Activated CD4-positive, alpha-beta T cell treated with anti-CD3 and anti-CD28 coated beads, Interleukin-2, amount 50 U/mL, for 4 hours (primary cell): ENCODE data around the gene FILIP1L.
"Not testable (repeated sequence)": the region's sequence is repeated elsewhere in the genome, so short reads cannot be mapped to it uniquely, and the experiment has no call there.

Source experiments
- DNase-seq, 2 experiments: peaks; one replicate each; pipeline ENCODE4 v3.0.0-alpha.2; 2020

FILIP1L gene

DNA sequence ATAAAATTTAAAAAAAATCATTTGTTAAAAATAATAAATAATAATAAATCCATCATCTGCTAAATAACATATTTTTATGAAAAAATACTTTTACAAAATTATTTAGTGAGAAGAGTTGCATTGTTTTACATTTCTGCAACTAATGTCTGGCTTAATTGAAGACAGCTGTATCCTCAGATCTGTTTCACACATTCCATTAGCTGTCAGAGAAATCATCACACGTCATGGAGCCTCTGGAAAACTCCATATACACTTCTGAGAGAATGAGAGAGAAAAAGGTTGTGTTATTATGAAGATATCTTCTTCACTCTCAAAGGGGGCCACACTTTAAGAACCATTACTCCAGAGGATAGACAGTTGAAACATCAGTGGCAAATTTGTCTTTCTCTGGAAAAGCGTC lies 255.8 kb downstream of the FILIP1L start:
- no peak for DNase-seq

DNA sequence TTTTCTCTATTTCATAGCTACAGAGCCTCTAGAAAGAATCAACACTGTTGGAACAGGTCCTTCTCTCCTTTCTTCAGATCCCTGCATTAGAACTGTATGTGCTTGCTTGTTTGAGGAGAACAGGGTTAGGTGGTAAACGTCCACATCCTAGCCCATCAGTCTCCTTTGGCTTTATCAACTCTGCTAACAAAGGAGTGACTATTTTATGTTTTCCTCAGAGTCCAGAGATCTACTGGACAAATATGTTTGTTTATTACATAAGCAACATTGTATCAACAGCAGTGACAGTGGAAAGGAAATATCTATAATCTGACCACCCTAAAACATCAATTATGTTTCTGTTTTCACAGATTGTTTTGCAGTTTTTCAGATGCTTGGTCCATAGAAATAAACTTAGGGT lies 257.0 kb downstream of the FILIP1L start:
- no peak for DNase-seq

DNA sequence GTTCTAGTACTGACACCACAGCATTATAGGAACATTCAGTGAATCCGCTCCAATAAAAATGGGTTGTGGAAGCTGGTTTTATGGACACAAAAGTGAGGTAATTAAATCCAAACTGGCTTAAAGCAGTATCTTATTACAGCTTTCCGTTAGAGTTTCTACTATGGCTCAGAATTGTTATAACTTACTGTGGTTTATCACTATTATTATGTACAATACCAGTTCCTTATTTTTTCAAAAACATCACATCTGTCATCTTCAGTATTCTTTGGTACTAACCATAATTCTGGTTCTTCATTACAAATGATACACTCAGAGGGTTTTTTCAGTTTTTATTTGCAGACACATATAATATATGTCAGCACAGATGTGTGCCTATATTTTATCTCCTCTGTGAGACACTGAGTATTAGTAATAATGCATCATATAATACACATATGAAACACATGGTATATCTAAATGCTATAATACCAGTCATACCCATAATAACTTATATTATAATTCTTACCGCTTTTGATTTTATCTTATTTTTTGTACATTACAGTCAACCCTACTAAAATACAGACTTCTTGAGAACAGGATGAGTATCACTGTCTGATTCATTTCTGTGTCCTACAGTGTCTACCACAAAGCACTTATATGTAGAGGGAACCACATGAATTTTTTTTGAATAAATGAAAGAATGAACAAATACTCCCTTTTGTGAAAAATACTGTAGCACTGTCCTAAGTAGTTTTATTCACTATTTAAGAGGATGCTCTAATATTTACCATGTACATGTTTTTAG lies 257.7 kb downstream of the FILIP1L start:
- no peak for DNase-seq

DNA sequence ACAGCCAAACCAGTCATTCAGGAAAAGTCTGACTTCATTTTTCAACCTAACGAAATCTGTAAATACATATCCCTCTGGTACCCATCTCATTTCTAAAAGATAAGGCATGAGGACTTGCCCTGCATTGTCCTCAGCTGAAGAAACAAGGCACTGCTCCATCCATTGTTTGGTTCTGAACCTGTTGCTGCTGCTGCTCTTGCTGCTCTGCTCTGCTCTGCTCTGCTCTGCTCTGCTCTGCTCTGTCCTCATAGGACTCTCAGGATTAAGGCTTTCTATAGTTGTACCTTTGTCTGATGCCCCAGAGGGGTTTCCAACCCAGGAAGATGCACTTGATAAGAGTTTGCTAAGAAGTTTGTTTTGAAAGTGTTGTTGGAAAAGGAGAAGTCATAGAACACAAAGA lies 258.4 kb downstream of the FILIP1L start:
- no peak for DNase-seq

DNA sequence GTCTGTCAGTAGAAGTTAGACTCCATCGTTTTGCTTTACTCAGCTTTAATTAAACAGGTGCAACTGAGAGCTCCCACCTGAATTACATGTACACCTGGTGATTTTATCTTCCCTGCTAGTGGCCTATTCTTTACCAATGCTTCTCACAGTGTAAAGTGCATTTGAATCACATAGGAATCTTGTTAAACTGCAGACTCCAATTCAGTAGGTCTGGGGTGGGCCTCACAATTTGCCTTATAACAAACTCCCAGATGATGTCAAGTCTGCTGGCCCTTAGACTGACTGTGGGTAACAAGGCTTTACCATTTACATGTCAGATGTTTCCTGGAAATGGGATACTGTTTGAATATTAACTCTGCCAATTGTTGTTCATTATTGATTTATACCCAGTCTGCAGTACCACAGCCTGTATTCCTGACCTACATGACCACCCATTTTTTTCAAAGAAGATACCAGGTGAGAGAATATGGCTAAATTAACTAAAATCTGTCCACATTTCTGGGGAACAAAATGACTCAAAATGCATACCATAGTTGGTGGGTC lies 259.5 kb downstream of the FILIP1L start:
- DNase-seq, result no peak

DNA sequence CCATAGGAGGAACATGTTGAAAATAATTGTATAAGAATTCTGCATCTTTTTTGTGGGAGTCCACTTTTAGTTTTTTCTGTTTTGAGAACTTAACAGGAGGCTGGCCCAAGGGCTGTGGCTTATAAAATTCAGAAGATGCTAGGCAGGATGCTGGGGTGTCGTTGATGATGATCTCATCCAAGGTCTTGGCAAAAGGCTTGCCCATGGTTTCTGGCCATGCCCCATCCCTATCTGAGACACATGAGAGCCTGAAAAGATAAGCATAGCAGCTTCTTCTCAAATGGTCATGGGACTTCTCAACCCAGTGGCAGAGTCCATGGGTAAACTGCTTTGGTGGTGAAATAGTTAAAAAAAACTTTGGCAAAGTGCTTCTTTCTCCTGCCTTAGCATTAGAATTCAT lies 261.4 kb downstream of the FILIP1L start:
- DNase-seq, result no peak

DNA sequence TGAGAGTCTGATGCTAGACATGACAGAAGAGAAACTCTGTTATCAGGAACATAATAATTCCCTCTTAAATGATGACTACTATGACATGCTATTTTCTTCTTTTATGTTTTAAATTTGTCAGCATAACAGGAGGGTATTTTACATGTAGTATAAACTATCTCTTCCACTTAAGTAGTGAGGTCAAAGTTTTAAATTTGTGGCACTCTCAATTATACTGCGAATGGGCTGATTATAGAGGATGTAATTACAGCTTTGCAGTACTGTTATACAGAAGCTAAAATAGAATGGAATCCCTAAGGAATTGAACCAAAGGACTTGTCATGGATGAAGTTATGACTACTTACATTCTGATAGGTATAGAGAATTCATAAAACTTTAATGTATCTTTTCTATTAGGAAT lies 262.3 kb downstream of the FILIP1L start:
- DNase-seq, result no peak

DNA sequence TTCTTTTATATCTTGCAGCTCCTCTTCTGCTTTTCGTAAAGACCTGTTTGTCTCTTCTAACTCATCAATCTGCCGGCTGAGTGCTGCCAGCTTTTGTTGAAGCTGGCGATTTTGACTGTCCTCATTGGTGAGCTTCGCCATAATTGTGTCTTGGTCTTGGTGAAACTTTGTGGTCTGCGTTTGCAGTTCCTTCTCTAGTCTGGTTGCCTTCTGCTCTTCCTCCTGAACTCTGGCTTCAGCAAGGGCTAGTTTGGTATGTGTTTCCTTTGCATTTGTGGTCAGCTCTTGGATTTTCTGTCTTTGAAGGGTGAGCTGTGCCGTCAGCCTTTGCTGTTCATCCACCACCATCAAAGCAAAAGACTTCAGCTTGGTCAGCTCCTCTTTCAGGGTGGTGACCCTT lies 263.7 kb downstream of the FILIP1L start:
- DNase-seq, result no peak

DNA sequence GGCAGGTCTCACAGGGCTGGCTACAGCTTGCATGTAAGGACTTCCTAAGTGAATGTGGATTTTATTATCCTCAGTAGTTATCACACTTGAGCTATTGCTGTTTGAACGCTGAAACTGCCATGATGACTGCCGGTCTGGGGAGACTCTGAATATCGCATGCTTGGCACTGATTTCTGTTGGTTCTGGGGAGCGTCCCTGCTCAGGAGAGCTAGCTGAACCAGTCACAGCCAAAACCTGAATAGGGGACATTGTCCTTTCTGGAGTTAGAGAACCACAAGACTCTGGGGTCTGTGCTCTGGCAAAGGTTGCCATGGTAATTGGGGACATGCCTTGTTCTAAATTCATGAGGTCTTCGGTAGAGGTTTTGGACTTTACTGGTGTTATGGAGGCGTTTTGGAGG lies 265.9 kb downstream of the FILIP1L start:
- DNase-seq, result no peak

DNA sequence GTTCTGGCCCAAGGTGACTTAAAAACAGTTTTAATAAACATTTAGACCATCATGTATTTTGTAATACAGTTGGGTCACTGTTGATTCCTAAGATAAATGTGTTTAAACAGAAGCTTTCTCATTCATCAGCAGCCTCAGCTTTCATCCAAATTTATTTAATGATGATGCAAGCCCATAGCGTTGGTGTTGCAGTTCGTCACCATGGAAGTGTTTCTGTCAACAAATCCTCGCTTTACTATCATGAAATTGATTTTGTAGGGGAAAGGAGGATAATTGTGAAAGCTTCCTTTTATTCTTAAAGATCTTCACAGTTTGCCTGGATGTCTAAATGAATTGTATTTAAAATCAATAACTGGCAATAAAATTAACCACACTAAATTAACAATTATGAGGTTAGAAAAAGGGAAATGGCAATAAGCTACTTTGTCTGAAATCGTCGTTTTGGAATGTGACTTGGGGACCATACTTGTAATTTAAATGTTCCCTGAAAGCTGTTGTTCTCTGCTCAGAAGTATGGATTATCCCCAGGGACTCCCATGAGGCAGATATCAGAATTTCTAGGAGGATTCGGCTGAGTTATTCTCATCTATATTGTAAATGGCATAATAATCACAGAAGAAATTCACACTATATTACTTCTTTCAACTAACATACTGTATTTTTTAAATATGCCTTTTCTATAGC lies 267.7 kb downstream of the FILIP1L start:
- no peak for DNase-seq

DNA sequence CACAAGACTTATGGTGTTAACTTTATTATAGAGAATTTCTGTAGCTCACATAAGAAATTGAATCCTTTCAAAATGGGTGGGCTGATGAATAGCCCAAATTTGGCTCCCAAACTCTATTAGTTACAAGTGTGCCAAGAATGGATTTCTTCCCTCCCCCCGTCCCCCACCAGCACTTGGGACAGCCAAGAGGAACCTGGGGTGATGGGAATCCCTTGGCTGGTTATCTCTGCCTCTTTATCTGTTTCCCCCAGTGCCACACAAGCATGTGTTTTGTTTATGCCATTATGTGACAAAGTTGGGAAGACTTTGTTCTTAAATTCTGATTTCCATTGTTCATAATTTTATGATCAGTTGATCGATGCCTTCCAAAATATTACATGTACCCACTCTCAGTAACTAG lies 268.3 kb downstream of the FILIP1L start:
- no peak for DNase-seq

DNA sequence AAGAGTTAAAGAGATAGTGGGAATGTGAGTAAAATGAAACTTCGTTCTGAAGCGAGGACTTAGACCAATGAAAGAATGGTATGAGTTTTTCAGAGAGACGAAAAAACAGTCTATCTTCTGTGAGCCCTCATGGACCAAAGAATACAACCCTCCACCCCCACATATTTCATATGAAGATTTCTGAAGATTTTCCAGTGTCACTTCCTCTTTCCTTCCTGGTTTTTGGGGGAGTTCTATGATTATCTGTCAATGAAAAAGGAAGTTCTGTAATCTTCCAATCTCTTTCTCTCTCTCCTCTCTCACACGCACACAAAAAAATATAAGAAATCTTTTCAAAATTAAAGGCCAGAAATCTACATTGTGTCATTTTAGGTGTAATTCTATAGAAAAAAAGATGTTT lies 269.0 kb downstream of the FILIP1L start:
- no peak for DNase-seq

DNA sequence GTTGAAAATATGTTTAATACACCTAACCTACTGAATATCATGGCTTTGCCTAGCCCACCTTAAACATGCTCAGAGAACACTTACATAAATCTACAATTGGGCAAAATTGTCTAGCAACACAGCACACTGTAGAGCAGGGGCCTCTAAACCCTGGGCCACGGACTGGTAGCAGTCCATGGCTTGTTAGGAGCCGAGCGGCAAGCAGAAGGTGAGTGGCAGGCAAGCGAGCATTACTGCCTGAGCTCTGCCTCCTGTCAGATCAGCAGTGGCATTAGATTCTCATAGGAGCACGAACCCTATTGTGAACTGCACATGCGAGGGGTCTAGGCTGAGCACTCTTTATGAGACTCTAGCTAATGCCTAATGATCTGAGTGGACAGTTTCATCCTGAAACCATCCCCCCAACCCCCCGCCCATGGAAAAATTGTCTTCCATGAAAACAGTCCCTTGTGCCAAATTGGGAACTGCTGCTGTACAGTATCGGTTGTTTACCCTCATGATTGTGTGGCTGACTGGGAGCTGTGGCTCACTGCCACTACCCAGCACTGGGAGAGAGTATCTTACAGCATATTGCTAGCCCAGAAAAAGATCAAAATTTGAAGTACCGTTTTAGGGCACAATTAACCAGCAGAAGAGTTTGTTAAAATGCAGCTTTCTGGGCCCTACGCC lies 270.6 kb downstream of the FILIP1L start:
- no peak for DNase-seq

DNA sequence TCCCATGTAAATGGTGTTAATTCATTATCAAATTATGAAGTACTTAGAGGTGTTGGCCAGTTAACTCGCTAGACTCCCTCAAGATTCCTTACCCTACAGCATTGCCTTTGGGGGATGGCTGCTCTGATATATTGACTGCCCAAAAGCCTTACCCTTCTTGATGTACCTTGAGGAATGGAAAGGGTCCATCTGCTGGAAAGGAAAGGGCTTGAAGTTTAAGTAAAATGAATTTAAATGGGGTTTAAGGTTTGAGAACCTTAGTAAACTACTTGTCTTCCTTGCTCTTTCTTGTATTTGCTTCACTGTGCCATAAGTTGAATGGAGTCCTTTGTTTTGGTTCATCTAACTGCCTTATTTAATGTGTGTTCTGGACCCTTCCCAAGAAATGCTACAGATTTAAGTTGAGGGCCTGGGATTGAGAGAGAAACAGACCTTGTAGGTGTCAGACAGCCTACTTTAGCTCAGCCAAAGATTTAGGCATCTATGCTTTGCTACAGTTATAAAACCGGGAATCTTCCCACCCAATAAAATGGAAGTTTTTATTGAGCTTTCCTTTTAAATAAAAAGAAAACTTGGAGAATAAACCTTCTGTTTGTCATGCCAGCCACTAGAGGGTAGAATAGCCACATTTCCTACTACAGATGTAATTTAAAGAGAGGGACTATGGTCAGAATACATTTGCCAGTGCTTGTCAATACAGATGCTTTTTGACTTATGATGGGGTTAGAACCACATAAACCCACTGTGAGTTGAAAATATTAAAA lies 271.3 kb downstream of the FILIP1L start:
- no peak for DNase-seq

DNA sequence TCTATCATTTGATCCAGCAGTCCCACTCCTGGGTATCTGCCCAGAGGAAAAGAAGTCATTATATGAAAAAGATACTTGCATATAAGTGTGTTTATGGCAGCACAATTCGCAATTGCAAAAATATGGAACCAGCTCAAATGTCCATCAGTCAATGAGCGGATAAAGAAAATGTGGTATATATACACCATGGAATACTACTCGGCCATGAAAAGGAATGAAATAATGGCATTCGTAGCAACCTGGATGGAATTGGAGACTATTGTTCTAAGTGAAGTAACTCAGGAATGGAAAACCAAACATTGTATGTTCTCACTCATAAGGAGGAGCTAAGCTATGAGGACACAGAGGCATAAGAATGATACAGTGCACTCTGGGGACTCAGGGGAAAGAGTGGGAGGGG lies 272.4 kb downstream of the FILIP1L start:
- DNase-seq, result not testable (repeated sequence)

DNA sequence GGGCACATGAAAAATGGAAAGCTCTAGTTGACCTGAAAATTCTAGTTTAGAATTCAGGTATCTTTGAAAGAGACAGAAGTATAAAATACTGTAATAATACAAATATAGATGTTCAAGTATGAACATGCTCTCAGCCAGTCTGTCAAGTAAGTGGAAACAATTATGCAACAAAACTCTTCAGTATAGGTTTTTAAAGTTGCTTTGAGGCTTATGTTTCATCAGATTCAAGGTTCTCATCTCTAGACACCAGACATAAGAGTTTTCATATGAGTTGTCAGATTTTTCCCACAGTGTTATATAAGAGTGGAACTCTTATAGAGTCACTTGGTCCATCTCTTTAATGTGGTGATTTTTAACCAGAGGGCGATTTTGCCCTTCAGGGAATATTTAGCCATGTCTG lies 274.7 kb downstream of the FILIP1L start:
- no peak for DNase-seq

DNA sequence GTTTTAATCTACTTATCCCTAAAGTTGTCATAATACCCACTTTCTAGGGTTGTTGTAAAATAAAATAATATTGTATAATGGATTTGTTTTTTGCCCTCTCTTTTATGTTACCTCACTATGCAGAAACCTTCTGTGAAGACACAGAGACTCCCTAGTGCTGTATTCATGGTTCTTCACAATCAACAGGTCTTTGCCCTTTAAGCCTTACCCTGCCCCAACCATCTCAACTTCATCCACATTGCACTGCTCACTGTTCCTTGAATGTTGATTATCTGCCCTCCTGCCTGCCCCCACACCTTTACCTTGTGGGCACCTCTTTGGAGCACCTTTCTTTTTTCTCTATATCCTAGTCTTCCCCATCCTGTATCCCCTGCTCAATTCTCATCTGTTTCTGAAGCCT lies 275.5 kb downstream of the FILIP1L start:
- DNase-seq, result no peak

DNA sequence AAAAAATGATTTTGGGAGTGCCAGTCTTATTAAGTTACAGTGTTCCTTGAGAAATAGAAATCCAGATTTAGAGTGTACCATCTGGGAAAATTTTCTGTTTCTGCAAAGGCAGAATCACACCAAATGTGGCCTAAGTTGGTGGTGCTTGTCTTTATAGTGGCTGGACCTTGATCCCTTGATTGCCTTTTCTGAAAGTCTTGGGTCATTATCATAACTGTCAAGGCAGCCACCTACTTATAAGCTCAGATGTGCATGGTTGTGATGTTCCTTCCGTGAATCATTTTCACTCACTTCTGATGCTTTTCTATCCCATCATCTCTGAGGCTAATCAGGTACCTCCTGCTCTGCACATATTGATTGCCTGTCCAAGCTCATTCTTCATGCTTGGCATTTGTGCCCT lies 276.6 kb downstream of the FILIP1L start:
- DNase-seq, result no peak

DNA sequence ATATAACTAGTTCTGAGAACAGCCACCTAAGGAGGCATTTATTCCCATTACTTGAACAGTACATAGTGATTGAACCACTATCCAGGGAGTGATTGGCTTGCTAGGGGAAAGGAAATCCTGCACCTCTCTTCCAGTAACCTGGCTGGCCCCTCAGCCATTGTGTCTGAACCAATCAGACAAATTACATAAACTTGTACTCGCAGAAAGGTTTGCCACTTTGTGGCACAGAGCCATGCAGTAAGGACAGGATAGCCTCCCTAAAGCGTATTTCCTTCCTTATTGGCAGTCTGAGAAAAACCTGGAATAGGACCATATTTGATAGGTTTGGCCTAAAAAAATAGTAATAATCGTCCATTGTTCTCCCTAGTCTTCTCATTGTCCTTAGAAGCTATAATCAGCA lies 277.6 kb downstream of the FILIP1L start:
- DNase-seq, result no peak

DNA sequence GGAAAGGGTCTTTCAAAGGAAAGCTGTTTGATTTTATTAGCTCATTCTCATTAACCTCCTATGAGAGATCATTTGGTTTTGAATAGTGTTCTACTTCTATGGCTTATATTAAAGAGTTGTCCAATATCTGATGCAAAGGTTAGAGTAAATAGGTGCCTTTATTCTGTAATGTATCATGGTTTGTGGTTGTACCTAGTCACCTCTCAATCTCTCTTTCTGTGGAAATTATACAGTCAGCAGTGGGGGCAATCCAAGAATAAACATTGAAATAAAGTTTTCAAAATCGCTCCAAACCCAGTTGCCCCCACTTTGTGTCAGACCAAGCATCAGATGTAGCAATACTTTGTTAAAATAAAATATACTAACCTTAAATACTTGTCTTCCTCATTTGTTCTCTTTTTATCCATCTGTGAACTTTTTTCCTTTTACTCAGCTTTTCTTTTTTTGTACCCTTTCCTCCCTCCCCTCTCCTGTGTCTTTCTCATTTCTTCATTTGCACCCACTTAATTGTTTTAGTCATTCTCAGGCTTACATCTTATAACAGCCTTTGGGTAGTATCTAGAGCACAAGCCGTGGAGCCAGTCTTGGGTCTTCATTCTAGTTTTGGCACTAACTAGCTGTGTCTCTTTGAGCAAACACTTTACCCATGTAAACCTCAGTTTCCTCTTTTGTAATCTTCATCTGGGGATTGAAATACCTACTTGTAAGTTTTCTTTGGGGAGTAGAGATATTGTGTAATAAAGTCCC lies 279.9 kb downstream of the FILIP1L start:
- no peak for DNase-seq

DNA sequence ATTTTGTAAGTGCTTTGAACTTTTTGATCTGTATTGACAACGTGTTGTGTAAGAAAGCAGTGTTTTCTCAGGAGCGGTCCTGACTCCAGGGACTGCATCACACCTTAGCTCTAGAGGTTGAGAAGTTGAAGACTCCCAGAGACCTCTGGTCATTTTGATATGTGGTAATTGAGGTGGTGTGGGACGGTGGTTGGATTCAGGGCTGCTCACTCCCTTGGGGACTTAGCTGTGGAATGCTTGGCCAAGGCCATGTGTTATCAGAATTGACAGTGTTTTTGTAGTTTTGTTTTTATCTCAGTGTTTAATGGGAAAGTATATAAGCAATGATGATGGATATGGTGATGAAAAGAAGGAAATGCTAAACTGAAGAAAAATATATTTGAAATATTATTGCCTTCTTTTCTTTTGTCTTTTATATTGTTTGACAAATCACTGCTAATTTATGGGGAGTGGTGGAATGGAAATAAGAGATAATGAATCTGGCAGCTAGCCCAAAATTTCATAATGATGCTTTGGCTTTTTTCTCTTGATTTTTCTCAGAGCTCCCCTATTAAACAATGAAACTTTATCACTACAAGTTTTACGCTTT lies 280.6 kb downstream of the FILIP1L start:
- no peak for DNase-seq

DNA sequence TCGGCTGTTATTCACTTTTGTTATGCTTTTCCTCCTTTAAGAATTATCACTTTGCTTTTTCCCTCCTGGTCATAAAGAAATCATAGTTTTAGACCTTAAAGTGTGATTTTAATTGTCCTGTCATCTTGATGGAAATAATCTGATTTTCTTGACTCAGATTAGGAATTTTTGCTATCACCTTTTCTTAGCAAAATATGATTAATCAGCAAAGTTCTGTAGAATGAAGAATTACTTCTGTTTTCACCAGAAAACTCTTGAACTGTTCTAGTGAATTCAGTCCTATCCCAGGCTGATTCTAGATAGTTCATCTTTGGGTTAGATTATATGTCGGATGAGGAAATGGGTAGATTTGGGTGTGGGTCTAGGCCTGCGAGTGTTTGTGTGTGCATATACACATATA lies 284.5 kb downstream of the FILIP1L start:
- DNase-seq, result no peak
